ENCODE data around the gene SMYD2. TPM values are rescaled to one million over a fixed set of nuclear protein-coding genes. Genes with fewer than 3 reads are reported as not detected.

Gene SMYD2
- total and polyA plus RNA-seq, 10 of the 15 experiments (the other 5 are each of a cell fraction or from before 2014, with no cell fraction given) = 8.3 to 55.7 (median 26.4) TPM

- in situ Hi-C loops (cut with MboI) = no loop called here
- ChIA-PET SMC1A (ENCODE audit: uncharacterized antibody, unreplicated experiment) (interaction anchor here (1.2 to 1.8 kb wide), 2 partner anchors 13 to 17 kb away, joined by 4 to 8 read pairs; no protein-coding TSS in a partner anchor), POLR2A (interaction anchor here (0.6 to 1.5 kb wide), 2 partner anchors 9 to 12 kb away, joined by 4 to 7 read pairs; no protein-coding TSS in a partner anchor), CTCF (interaction anchor here (1.9 to 2.4 kb wide), 2 partner anchors 30 to 39 kb away, joined by 13 to 16 read pairs; no protein-coding TSS in a partner anchor), RAD21 (ENCODE audit: unreplicated experiment) (no interaction called here)
- Histone ChIP-seq H3K36me3 (ENCODE audit: control insufficient read depth in 2 of 2, insufficient read depth in 2 of 2, low read length in 1 of 2) (no peaks in the 10 kb centered on the region), H2AFZ (ENCODE audit: control insufficient read depth, low read depth, low read length) (no peak overlapping the region), H3K4me3 (no peak overlapping the region), H4K20me1 (ENCODE audit: control insufficient read depth, insufficient read depth) (no peaks in the 10 kb centered on the region), H3K9me3 (replicated peaks; ENCODE audit: control insufficient read depth, insufficient read depth, low read length) (no peaks in the 10 kb centered on the region), H3K4me2 (ENCODE audit: control insufficient read depth, insufficient read depth) (no peak overlapping the region), H3K27me3 (replicated peaks in 1 of 2; ENCODE audit: control insufficient read depth in 2 of 2, insufficient read depth in 2 of 2, low read length in 1 of 2) (no peaks in the 10 kb centered on the region), H3K79me2 (ENCODE audit: control insufficient read depth, insufficient read depth, low read length) (no peaks in the 10 kb centered on the region), H3K9ac (ENCODE audit: control insufficient read depth, insufficient read depth, low read length) (no peak overlapping the region), H3K4me1 (ENCODE audit: control insufficient read depth, insufficient read depth, low read length) (peaks cover 8% of the 10 kb centered on the region; the same call in 1 of the 2 replicates), H3K27ac (ENCODE audit: control insufficient read depth, insufficient read depth) (no peak overlapping the region)
- BruUV-seq (replicated peaks) = no TSS peak
- intact Hi-C loops (cut with micrococcal nuclease; ENCODE audit: unreplicated experiment) = no loop called here
- no peak for DNase-seq (ENCODE audit: low read depth, low spot score)
- TF ChIP-seq PAX8 (IDR thresholded peaks at IDR 0.05) (no peak), ZBTB4 (CRISPR knock-in tag; IDR thresholded peaks at IDR 0.05) (no peak), BACH1 (IDR thresholded peaks at IDR 0.05; ENCODE audit: borderline replicate concordance) (no peak)
- no peak for FAIRE-seq
- 93% methylated on average over 9 of the region's 9 CpGs for WGBS (ENCODE audit: insufficient coverage, insufficient replicate concordance, low lambda C conversion rate, missing lambda C conversion rate)
- ATAC-seq = no peak
These were observed 19.3 kb downstream of the SMYD2 start for GRCh38 chr1:214300149-214300780.

Measured in GM12878 (cell line).